NCI-H128 (cell line): ENCODE measurements around the gene TIAM2.
"Not testable (repeated sequence)": the region's sequence is repeated elsewhere in the genome, so short reads cannot be mapped to it uniquely, and the experiment has no call there.

Experiments used
- DNase-seq: peaks from one replicate; lab custom pipeline; 2025; ENCODE audit not compliant: unreplicated experiment; lab: John Stamatoyannopoulos, UW

Gene TIAM2

DNA sequence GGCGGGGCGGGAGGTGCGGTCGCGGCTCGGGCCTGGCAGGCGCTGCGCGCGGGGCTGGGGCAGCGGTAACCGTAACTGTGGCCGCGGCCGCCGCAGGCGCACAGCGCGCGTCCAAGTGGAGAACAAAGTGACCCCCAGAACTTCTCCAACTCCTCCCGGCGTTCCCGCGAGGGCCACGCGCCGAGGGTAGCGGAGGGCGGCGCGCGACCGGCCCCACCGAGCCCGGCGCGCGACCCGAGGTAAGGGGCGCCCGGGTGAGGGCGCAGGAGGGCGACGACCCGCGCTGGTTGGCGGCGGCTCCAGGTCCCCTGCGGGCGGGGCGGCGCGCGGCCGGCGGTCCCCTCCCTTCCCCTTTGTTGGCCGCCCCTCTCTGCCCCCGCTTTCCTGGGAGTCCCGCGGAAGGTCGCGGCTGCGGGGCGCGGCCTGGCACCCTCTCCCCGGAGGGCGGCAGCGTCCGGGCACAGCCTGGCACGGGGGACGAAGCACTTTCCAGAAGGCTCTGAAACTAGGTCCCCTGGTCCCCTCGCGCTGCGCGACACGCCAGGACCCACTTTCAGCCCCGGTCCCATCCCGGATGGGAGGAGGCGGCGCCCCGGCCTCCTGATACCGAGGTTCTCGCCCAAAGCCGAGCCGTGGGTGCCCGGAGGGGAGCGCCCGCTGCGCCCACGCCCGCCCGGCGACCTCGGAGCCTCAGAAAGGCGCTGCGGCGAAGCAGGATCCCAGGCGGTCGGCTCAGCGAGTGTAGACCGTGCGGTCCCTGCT is at the start of gene TIAM2:
TSS of gene TIAM2 (plus strand) at position 62 of the 762 bp plus-strand sequence. CDS start 133,909 bp downstream, outside the sequence.
- DNase-seq: no peak

DNA sequence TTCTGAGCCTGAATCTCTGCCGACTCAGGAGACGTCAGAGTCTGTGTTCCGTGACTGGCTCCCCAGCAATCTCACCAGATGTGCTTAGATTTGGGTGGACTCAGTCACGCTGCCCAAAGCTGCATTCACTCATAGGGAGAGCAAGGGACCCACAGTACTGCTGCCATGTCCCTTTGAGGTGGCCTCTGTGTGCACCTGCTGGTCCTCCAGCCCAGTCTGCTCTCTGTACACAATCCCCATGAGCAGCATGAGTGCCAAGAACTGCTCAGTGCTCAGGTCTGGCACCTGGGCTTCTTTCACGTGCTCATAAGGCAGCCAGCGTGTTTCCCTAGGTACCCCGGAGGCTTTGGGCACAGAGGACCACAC is 44.2 kb upstream of the TIAM2 start:
- DNase-seq: no peak

DNA sequence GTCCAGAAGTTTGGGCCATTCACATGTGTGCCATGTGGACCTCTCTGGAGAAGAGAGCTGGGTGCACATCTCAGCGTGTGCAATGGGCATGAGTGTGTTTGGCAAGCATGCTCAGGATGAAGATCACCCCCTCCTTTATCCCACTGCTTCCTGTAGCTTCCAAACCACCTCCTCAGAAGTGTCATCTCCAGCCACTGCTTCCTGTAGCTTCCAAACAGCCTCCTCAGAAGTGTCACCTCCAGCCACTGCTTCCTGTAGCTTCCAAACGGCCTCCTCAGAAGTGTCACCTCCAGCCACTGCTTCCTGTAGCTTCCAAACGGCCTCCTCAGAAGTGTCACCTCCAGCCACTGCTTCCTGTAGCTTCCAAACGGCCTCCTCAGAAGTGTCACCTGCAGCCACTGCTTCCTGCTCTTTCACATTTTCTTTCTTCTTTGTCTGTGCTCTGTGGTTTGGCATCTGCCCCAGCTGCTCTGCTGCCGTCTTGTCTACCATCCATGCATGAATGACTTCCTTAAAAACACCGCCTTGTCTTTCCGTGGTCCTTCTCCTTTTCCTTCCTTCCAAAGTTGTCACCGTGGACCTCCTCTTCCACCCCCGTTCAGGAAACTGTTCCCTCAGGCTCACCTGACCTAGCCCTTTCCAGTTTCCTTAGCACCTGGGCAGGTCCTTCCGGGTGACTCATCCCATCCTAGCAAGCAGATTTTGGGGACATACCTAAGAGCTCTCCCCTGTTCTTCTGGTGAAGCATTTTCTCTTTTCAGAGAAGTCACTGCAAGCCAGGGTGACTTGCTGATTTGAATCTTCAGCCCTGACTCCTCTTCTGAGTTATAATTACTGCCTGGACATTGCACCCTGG is 43.5 kb upstream of the TIAM2 start:
- no peak for DNase-seq

DNA sequence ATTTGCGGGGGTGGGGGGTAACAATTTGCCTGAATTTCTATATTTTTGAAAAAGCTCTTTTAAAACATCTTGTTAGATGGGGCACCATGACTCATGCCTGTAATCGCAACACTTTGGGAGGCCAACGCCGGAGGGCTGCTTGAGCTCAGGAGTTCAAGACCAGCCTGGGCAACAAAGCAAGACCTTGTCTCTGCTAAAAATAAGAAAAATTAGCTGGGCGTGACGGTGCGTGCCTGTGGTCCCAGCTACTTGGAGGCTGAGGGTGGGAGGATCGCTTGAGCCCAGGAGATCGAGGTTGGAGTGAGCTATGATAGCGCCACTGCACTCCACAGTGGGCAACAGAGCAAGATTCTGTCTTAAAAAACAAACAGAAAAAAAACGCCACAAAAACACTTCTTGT is 41.5 kb upstream of the TIAM2 start:
- no peak for DNase-seq

DNA sequence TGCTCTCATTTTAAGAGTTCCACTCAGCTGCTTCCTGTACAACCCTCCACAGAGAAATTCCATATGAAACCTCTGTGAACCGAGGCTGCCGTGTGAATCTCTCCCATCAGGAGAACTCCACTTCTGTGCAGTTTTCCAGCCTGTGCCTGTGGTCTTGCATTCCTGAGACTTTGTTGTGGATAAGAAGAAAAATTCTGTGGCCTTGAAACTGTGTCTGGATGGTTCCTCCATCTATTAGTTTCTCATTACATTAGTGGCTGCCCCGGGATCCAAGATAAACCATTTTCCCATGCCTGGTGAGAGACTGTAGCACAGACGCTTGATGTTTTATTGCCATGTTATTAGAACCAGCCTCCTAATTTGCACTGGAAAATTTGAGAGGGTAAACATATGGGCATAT is 40.8 kb upstream of the TIAM2 start:
- no peak for DNase-seq

DNA sequence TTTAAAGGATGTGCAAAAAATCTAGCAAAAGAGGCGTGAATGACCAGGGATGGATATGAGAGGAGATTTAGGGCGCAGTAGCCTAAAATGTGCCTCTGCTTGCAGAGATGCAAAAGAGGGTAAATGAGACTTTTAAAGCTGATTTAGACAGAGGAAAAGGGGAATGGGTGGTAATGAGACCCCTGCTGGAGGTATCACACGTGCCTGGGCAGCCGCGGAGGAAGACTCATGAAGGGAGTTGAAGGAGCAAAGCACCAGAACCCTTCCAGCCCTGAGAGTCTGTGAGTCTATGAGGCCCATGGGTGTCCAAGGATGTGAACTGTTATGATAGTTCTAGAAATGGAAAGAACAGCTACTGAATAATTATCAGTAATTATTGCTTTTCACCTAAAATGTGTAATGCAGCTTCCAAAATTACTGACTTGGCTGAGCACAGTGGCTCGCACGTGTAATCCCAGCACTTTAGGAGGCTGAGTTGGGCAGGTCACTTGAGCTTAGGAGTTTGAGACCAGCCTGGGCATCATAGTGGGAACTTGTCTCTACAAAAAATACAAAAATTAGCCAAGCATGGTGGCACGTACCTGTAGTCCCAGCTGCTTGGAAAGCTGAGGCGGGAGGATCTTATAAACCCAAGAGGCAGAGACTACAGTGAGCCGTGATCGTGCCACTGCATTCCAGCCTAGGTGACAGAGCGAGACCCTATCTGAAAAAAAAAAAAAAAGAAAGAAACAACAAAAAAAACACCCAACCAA is 38.2 kb upstream of the TIAM2 start:
- no peak for DNase-seq

DNA sequence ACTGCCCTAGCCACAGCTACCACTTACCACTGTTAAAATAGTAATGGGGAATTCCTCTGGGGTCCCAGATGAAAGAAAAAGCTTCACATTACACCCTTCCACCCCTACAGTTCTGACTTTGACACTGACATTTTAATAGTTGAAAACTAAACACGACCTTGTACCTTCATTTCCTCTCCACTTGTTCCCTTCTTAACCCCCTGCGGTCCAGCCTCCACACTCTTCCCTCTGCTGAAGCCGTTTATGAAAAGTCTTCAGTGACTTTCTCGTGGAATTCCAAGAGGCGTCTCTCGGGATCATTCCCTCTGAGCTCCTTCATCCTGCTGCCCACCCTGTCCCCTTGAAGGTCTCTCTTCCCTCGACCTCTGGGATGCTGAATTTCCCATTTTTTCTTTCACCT is 36.6 kb upstream of the TIAM2 start:
- DNase-seq: no peak

DNA sequence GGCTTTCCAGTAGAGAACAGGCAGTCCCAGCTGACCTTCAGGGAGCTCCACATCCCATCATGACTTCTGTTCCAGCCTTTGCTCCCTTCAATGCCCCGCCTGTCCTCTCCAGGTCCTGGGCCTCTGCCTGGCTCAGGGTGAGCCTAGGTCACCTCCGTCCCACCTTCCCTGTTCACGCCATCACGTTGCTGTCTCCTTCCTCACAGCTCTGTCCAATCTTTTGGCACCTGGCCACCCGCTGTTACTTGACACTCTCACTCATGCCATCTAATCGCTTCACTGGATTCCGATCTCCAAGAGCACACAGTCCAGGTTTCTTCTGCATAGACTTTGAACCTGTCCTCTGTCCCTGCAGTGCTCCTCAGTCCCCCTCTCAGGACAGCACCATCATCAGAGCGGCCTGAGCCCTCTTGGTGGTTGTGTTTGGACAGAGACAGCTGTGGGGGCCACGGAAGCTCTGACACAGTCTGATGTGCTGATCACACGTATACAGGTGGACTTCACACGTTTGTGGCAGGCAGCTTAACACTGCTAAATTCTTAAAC is 34.7 kb upstream of the TIAM2 start:
- no peak for DNase-seq

DNA sequence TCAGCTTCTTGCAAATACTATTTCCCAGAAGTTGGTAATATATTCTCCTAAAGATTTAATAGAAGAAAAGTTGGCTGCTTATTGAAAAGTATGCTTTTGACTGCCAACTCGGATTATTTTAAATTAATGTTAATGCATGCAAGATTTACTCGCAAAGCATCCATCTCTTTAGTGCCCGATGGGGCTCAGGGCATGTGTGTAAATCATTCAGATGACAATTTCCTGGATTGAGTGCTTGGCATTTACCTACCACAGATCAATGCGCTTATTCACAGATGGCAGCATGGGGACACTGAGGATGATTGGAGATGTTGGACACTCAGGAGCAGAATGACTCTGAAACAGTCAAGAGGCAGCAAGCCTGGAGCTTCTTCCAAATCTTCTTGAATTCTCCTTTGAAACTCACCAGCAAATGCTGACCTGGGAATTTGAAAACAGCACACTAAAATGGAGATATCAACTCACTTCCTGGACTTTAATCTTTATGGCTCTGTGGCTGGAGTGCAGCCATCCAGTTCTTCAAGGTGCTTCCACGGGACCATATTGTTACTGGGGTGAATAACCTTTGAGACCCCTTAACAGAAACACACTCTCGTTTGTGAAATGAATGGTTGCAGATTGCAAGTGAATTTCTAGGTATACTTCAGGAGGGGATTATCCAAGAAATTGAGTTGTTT is 34.1 kb upstream of the TIAM2 start:
- no peak for DNase-seq

DNA sequence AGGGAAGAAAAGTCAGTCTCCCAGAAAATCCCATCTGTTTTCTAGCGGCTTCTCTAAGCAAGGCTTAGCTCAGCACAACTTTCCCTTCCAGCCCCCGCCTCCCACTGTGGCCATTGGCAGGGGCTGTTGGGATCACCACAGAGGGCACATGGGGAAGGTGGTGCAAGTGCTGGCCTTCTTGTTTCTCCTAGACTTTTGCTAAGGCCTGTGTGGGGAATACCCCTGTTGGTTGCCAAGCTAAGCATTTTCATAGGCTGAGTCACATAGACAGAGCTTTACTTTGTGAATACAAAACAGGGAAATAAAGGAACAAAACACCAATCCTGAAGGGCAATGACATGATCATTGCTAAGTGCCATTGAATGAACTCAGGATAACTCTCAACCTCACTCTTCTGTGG is 32.4 kb upstream of the TIAM2 start:
- DNase-seq: no peak

DNA sequence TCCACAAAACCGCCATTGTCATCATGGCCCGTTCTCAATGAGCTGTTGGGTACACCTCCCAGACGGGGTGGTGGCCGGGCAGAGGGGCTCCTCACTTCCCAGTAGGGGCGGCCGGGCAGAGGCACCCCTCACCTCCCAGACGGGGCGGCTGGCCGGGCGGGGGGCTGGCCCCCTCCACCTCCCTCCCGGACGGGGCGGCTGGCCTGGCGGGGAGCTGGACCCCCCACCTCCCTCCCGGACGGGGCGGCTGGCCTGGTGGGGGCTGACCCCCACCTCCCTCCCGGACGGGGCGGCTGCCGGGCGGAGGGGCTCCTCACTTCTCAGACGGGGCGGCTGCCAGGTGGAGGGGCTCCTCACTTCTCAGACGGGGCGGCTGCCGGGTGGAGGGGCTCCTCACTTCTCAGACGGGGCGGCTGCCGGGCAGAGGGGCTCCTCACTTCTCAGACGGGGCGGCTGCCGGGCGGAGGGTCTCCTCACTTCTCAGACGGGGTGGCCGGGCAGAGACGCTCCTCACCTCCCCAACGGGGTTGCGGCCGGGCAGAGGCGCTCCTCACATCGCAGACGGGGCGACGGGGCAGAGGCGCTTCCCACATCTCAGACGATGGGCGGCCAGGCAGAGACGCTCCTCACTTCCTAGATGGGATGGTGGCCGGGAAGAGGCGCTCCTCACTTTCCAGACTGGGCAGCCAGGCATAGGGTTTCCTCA is 28.9 kb upstream of the TIAM2 start:
- DNase-seq: not testable (repeated sequence)

DNA sequence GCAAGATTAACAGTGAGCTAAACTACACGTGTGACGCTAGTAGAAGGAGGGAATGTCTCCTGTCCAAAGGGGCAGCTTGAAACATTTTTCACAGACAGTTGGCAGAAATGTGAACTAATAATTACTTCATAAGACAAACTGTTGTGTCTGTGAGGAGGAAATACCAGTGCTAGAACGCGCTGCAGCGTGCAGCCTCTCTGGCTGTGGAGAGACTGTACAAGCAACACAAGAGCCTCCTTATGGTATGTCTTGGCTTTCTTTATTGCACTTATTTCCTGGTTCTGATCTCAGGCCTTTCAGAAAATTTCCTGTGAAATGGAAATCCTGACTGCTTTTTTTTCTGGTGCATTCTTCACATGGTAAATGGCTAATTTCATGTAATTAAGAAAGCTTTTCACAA is 25.3 kb upstream of the TIAM2 start:
- no peak for DNase-seq

DNA sequence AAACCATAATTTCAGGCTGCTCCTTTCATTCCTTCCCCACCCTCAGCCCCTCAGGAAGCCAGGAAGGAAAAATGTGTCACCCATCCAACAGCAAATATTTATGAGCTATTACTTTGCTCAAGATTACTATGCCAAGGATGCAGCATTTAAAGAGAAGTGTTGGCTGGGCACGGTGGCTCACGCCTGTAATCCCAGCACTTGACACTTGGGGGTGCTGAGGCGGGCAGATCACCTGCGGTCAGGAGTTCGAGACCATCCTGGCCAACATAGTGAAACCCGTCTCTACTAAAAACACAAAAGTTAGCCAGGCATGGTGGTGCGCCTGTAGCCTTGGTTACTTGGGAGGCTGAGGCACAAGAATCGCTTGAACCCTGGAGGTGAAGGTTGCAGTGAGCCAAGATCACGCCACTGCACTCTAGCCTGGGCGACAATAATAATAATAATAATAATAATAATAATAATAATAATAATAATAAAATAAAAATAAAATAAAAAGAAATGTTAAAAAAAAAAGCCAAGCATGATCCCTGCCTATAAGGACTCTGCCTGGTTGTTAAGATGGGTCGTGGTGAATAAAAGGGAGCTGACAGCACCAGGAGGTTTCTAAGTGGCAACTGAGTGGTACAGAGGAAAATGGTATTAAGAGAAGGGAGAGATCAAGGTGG is 20.5 kb upstream of the TIAM2 start:
- no peak for DNase-seq

DNA sequence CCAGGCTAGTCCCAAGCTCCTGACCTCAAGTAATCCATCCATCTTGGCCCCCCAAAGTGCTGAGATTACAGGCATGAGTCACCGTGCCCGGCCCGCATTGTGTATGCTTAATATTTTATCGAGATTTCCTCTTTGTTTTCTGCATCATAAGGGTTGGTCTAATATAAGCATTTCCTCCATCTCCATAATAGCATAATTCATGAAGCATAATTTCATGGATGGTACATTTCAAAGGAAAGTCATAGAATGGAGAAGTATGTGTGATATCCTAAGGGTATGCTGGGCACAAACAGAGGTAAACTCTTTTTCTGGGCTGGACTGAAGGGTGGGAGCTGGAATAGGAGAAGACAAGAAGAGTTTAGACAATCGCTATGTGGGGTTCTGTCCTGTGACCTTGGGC is 17.5 kb upstream of the TIAM2 start:
- no peak for DNase-seq

DNA sequence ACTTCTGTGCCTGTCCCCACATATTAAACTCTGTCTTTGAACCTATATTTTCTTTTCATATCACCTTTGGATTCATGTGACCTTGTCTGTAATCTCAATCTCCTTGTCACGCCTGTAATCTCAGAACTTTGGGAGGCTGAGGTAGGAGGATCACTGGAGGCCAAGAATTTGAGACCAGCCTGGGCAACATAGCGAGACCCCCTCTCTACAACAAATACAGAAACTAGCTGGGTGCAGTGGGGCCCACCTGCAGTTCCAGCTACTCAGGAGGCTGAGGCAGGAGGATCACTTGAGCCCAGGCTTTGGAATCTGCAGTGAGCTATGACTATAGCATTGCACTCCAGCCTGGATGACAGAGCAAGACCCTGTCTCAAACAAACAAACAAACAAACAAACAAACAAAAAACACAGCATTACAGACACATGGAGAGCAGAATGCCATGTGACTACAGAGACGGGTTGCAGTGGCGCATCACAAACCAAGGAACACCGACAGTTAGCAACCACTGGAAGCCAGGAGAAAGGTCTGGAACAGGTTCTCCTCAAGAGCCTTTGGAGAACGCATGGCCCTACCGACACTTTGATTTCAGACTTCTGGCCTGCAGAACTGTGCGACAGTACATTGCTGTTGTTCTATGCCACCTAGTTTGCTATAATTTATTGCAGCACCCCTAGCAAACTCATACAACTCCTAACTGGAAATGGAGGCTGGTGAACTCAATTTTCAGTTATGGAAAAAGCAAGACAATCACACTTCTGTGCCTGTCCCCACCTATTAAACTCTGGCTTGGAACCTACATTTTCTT is 14.6 kb upstream of the TIAM2 start:
- DNase-seq: no peak

DNA sequence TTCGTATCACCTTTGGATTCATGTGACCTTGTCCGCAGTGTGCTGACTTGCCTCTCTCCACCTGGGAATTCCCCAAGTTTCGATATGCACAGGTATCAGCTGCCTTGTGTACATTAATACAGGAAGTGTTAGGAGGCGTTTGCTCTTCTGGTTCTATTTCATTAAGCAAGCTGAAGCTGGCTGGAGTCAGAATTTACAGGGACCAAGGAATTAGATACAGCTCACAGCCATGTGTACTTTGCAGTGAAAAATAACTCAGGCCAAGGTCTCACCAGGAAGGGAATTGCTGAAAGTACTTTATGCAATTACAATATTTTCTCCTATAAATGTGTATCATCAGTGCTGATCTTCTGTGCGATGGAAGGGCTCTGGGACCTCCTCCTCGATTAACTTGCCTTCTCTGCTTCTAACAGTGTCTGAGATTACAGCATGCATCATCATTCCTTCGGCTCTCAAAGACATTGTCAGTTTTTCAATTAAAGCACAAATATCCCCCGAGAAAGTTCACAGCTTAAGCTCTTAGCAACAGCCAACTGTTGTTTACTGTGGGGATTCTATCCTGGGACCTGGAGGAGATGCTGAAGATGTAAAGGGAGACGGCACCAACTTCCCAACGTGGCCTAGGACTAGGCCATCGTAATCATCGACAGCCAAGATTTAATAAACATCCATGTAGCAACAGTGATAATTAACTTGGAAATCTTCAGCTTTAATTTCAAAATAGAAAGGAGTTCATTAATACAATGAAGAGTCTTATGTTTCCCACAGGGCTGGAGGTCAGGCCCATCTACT is 13.8 kb upstream of the TIAM2 start:
- DNase-seq: no peak

DNA sequence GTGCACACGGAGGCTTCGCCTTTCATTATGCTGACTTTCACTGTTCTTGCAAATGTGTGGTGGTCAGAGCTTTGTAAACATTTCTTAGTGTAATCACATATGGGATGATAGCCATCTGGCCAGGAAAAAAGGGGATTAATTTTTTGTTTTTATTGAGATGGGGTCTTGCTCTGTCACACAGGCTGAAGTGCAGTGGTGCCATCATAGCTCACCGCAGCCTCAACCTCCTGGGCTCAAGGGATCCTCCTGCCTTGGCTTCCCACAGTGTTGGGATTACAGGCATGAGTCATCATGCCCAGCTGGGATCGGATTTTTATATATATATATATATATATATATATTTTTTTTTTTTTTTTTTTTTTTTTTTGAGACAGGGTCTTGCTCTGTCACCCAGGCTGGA is 11.0 kb upstream of the TIAM2 start:
- DNase-seq: no peak

DNA sequence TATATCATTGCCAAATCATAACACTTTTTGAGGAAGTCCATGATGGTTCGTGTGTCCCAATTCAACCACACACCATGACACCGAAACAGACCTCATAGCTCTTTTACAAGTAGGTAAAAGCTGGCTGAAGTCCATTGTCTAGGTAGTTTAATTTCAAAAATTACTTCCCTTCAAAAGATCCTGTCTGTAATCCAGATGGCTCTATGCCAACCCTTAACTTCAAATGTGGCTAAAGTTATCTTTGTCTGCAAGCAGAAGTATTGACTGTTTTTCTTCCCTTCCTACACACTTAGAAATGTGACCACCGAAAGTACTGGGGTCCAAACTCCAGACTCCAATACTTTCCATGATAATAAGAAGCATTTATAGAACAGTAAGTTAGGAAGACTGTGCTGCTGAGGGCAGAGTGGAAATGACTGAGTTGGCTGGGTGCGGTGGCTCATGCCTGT is 8.3 kb upstream of the TIAM2 start:
- no peak for DNase-seq
